Measurements from ENCODE around the gene DDTL.

DDTL gene

GRCh38 chr22:24002272-24002671, 35.6 kb downstream of the DDTL start:
- H3K4me3 ChIP-seq (ENCODE audit: low read length): no peak overlapping the region

GRCh38 chr22:24002851-24003250, 36.2 kb downstream of the DDTL start:
- DNase-seq (ENCODE audit: low read depth): no peak
- TF ChIP-seq CTCF (conservative IDR thresholded peaks at IDR 0.05; ENCODE audit: low read depth, low read length): no peak
- no peak overlapping the region for H3K4me3 ChIP-seq (ENCODE audit: low read length)

More at GRCh38 chr22:24002272-24002671, 35.6 kb downstream of the DDTL start:
- DNase-seq (ENCODE audit: low read depth): no peak
- no peak for TF ChIP-seq CTCF (conservative IDR thresholded peaks at IDR 0.05; ENCODE audit: low read depth, low read length)

GRCh38 chr22:24003887-24004286, 37.2 kb downstream of the DDTL start:
- no peak for DNase-seq (ENCODE audit: low read depth)
- no peak for TF ChIP-seq CTCF (conservative IDR thresholded peaks at IDR 0.05; ENCODE audit: low read depth, low read length)
- no peak overlapping the region for H3K4me3 ChIP-seq (ENCODE audit: low read length)

GRCh38 chr22:24005201-24005600, 38.5 kb downstream of the DDTL start, which contains the start of gene GSTT4:
TSS of gene GSTT4 (minus strand) at chr22:24005453. CDS start at chr22:24005356, 97 bp downstream.
- DNase-seq (ENCODE audit: low read depth): peak; percentile 31
- H3K4me3 ChIP-seq (ENCODE audit: low read length): no peak within 1 kb of the TSS
- no peak for TF ChIP-seq CTCF (conservative IDR thresholded peaks at IDR 0.05; ENCODE audit: low read depth, low read length)

- no peak for TF ChIP-seq CTCF (conservative IDR thresholded peaks at IDR 0.05; ENCODE audit: low read depth, low read length)
Measured at GRCh38 chr22:24006207-24006913, 39.7 kb downstream of the DDTL start.

GRCh38 chr22:24006914-24007214, 40.2 kb downstream of the DDTL start:
- no peak for TF ChIP-seq CTCF (conservative IDR thresholded peaks at IDR 0.05; ENCODE audit: low read depth, low read length)
- no peak for DNase-seq (ENCODE audit: low read depth)
- H3K4me3 ChIP-seq (ENCODE audit: low read length): no peak overlapping the region

More at GRCh38 chr22:24006207-24006913, 39.7 kb downstream of the DDTL start:
- H3K4me3 ChIP-seq (ENCODE audit: low read length): no peak overlapping the region
- no peak for DNase-seq (ENCODE audit: low read depth)

- TF ChIP-seq CTCF (conservative IDR thresholded peaks at IDR 0.05; ENCODE audit: low read depth, low read length): no peak
- no peak for DNase-seq (ENCODE audit: low read depth)
- H3K4me3 ChIP-seq (ENCODE audit: low read length): no peak overlapping the region
Measured at GRCh38 chr22:24007253-24008021, 40.7 kb downstream of the DDTL start.
